HepG2 (cell line): ENCODE measurements around the gene CABLES1.

Source experiments
- CBX5 ChIP-seq: sonication (generic); formaldehyde crosslinking; IDR thresholded peaks from 2 replicates; pipeline ENCODE4 v1.4.0; 2020; ENCODE audit warnings: missing genetic modification reagents, borderline replicate concordance
- CHD2 ChIP-seq: IDR thresholded peaks from 2 replicates; pipeline ENCODE4 v1.6.1; 2011; ENCODE audit warnings: low read depth, low read length, improper control_type of control experiment
- POLR2A ChIP-seq, 2 experiments: IDR thresholded peaks; 2 replicates each; pipeline ENCODE4 v1.6.1; 2011; ENCODE audit warnings: low read depth in 2 of 2, low read length in 2 of 2, mild to moderate bottlenecking in 1 of 2, moderate library complexity in 1 of 2; ENCODE audit not compliant: insufficient read depth in 1 of 2
- POLR2AphosphoS5 ChIP-seq: IDR thresholded peaks from 2 replicates; pipeline ENCODE4 v1.6.1; 2012; ENCODE audit warnings: low read depth, low read length
- RFX5 ChIP-seq: IDR thresholded peaks from 2 replicates; pipeline ENCODE4 v1.6.1; 2011; ENCODE audit warnings: low read depth, low read length, improper control_type of control experiment
- ZNF546 ChIP-seq: sonication (generic); formaldehyde crosslinking; conservative IDR thresholded peaks from 2 replicates; pipeline ENCODE4 v1.8.1; 2023; ENCODE audit warnings: mild to moderate bottlenecking, missing genetic modification reagents
- ZNF558 ChIP-seq: sonication (generic); formaldehyde crosslinking; IDR thresholded peaks from 2 replicates; pipeline ENCODE4 v1.9.0; 2022; ENCODE audit warnings: mild to moderate bottlenecking, missing genetic modification reagents, borderline replicate concordance
- TF ChIP-seq, protein P1 (sequence below): IDR thresholded peaks from 2 replicates; pipeline ENCODE4 v1.6.1; 2016

DNA sequence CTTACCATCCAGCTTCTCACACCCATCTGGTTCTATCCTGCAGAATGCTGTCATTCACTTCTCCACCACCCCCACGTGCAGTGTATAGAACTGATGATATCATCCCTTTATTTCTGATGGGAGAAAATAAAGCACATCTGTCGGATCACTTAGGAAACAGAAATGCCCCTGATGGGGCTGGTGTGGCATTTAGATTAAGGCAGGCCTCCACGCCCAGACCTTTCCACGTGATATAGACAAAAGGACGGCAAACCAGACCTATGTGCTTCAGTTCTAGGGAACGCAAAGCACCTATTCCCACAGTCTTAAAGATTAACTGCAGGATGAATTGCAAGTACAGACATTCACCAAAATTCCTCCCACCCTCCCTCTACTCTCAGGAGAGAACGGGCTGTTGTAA, 27.6 kb upstream of the CABLES1 start:
- no peak for TF ChIP-seq ZNF546 (CRISPR knock-in tag)
- no peak for TF ChIP-seq ZNF558 (CRISPR knock-in tag)
- no peak for TF ChIP-seq CBX5 (CRISPR knock-in tag)
- no peak for TF ChIP-seq RFX5
- TF ChIP-seq POLR2A (IDR thresholded peaks at IDR 0.05; ENCODE audit: insufficient read depth in 1 of 2, low read depth in 2 of 2, low read length in 2 of 2), result no peak
- TF ChIP-seq, protein P1, sequence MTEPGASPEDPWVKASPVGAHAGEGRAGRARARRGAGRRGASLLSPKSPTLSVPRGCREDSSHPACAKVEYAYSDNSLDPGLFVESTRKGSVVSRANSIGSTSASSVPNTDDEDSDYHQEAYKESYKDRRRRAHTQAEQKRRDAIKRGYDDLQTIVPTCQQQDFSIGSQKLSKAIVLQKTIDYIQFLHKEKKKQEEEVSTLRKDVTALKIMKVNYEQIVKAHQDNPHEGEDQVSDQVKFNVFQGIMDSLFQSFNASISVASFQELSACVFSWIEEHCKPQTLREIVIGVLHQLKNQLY (CRISPR knock-in tag), result no peak
- no peak for TF ChIP-seq POLR2AphosphoS5
- no peak for TF ChIP-seq CHD2
